ENCODE measurements around the gene SFTPA1. TPM values are rescaled to one million over a fixed set of nuclear protein-coding genes. Genes with fewer than 3 reads are reported as not detected.
"Not testable (repeated sequence)": the region's sequence is repeated elsewhere in the genome, so short reads cannot be mapped to it uniquely, and the experiment has no call there.

Gene SFTPA1
- polyA plus RNA-seq, 1 of the 3 experiments (the other 2 are of a cell fraction) = not detected

- TF ChIP-seq, protein P1, sequence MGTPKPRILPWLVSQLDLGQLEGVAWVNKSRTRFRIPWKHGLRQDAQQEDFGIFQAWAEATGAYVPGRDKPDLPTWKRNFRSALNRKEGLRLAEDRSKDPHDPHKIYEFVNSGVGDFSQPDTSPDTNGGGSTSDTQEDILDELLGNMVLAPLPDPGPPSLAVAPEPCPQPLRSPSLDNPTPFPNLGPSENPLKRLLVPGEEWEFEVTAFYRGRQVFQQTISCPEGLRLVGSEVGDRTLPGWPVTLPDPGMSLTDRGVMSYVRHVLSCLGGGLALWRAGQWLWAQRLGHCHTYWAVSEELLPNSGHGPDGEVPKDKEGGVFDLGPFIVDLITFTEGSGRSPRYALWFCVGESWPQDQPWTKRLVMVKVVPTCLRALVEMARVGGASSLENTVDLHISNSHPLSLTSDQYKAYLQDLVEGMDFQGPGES (IDR thresholded peaks at IDR 0.05; ENCODE audit: low read depth, low read length) = no peak
- TF ChIP-seq, protein P2, sequence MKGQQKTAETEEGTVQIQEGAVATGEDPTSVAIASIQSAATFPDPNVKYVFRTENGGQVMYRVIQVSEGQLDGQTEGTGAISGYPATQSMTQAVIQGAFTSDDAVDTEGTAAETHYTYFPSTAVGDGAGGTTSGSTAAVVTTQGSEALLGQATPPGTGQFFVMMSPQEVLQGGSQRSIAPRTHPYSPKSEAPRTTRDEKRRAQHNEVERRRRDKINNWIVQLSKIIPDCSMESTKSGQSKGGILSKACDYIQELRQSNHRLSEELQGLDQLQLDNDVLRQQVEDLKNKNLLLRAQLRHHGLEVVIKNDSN (IDR thresholded peaks at IDR 0.05; ENCODE audit: borderline replicate concordance, low read depth) = no peak
- TF ChIP-seq TCF12 (IDR thresholded peaks at IDR 0.05) (no peak), TAF1 (IDR thresholded peaks at IDR 0.05; ENCODE audit: borderline replicate concordance, low read depth, low read length) (no peak), TEAD4 (IDR thresholded peaks at IDR 0.05; ENCODE audit: borderline replicate concordance, insufficient read depth) (no peak), SIN3A (IDR thresholded peaks at IDR 0.05; ENCODE audit: borderline replicate concordance, low read depth, low read length) (no peak)
Measured at GRCh38 chr10:79595510-79595909, 15.2 kb upstream of the SFTPA1 start (continued).

GRCh38 chr10:79599644-79600043, 11.1 kb upstream of the SFTPA1 start:
- CTCF ChIA-PET; H2AFZ ChIP-seq (ENCODE audit: low read depth); DNase-seq; POLR2A ChIA-PET; H3K9me2 ChIP-seq; H3F3A ChIP-seq (replicated peaks; ENCODE audit: insufficient read depth); H3K27me3 ChIP-seq (ENCODE audit: insufficient read depth); H3K4me2 ChIP-seq; H3K36me3 ChIP-seq (replicated peaks in 1 of 2; ENCODE audit: control insufficient read depth in 1 of 2, insufficient read depth in 2 of 2, low read length in 1 of 2); H3K9ac ChIP-seq; H3K27ac ChIP-seq (ENCODE audit: low read depth in 2 of 2, low read length in 1 of 2); H3K79me2 ChIP-seq (ENCODE audit: insufficient read depth); H3K4me1 ChIP-seq (ENCODE audit: control insufficient read depth in 1 of 2, insufficient read depth in 2 of 2, low read depth in 1 of 2, low read length in 1 of 2); H3K9me3 ChIP-seq; H3K4me3 ChIP-seq (ENCODE audit: low read depth in 2 of 2, low read length in 1 of 2); H4K20me1 ChIP-seq (ENCODE audit: insufficient read depth): not testable (repeated sequence)
- WGBS (ENCODE audit: low lambda C conversion rate) = 35% methylated on average over 9 of the region's 9 CpGs

- Histone ChIP-seq H3F3A (replicated peaks; ENCODE audit: insufficient read depth) (no peaks in the 10 kb centered on the region), H3K36me3 (replicated peaks in 1 of 2; ENCODE audit: control insufficient read depth in 1 of 2, insufficient read depth in 2 of 2, low read length in 1 of 2) (no peaks in the 10 kb centered on the region), H3K4me3 (ENCODE audit: low read depth in 2 of 2, low read length in 1 of 2) (no peak overlapping the region), H3K4me2 (no peak overlapping the region), H3K9me2 (no peaks in the 10 kb centered on the region), H2AFZ (ENCODE audit: low read depth) (no peak overlapping the region), H3K79me2 (ENCODE audit: insufficient read depth) (no peaks in the 10 kb centered on the region), H3K27me3 (ENCODE audit: insufficient read depth) (no peaks in the 10 kb centered on the region), H4K20me1 (ENCODE audit: insufficient read depth) (no peaks in the 10 kb centered on the region), H3K27ac (ENCODE audit: low read depth in 2 of 2, low read length in 1 of 2) (no peak overlapping the region), H3K4me1 (ENCODE audit: control insufficient read depth in 1 of 2, insufficient read depth in 2 of 2, low read depth in 1 of 2, low read length in 1 of 2) (no peaks in the 10 kb centered on the region), H3K9ac (no peak overlapping the region), H3K9me3 (no peaks in the 10 kb centered on the region)
- ChIA-PET POLR2A (no interaction called here), CTCF (no interaction called here)
- no peak for DNase-seq
- no peak for TF ChIP-seq SMC3 (IDR thresholded peaks at IDR 0.05; ENCODE audit: low read depth, low read length)
- no peak for TF ChIP-seq YY1 (IDR thresholded peaks at IDR 0.05; ENCODE audit: low read depth)
- no peak for TF ChIP-seq MEF2A (IDR thresholded peaks at IDR 0.05; ENCODE audit: borderline replicate concordance, low read depth)
- TF ChIP-seq, protein P1 (IDR thresholded peaks at IDR 0.05; ENCODE audit: low read depth, low read length) = no peak
- TF ChIP-seq, protein P3, sequence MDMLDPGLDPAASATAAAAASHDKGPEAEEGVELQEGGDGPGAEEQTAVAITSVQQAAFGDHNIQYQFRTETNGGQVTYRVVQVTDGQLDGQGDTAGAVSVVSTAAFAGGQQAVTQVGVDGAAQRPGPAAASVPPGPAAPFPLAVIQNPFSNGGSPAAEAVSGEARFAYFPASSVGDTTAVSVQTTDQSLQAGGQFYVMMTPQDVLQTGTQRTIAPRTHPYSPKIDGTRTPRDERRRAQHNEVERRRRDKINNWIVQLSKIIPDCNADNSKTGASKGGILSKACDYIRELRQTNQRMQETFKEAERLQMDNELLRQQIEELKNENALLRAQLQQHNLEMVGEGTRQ (IDR thresholded peaks at IDR 0.05; ENCODE audit: borderline replicate concordance, low read depth, low read length) = no peak
- no peak for TF ChIP-seq EP300 (IDR thresholded peaks at IDR 0.05; ENCODE audit: borderline replicate concordance in 1 of 2, low read depth in 1 of 2, low read length in 1 of 2)
- TF ChIP-seq PBX3 (IDR thresholded peaks at IDR 0.05) = no peak
- TF ChIP-seq, protein P2 (IDR thresholded peaks at IDR 0.05; ENCODE audit: borderline replicate concordance, low read depth) = no peak
- no peak for TF ChIP-seq RAD21 (IDR thresholded peaks at IDR 0.05; ENCODE audit: low read length)
- TF ChIP-seq TCF12 (IDR thresholded peaks at IDR 0.05) = no peak
- TF ChIP-seq POLR2AphosphoS5 (IDR thresholded peaks at IDR 0.05; ENCODE audit: low read depth, low read length) = no peak
- 0% methylated on average over 1 of the region's 1 CpG for WGBS (ENCODE audit: low lambda C conversion rate)
Measured at GRCh38 chr10:79601939-79602338, 8.8 kb upstream of the SFTPA1 start.

All from SK-N-SH (cell line).